Neural progenitor cell (in vitro differentiated cells): ENCODE data around the gene CCDC107. TPM values are rescaled to one million over a fixed set of nuclear protein-coding genes. Genes with fewer than 3 reads are reported as not detected.

Experiments used
- DNase-seq: peaks from one replicate; pipeline ENCODE4 v3.0.0-alpha.2; 2016; ENCODE audit warnings: low spot score
- H2AFZ ChIP-seq: fragments of 200-600 bp; sonication (generic); replicated peaks from 2 replicates; pipeline ENCODE4 v1.6.1; 2016; ENCODE audit warnings: antibody characterized with exemption
- H3F3A ChIP-seq: fragments of 200-600 bp; sonication (generic); 2 replicates; pipeline ENCODE4 v1.6.1; 2016; ENCODE audit warnings: antibody characterized with exemption, low read depth
- H3K27ac ChIP-seq: fragments of 200-600 bp; sonication (generic); 2 replicates; pipeline ENCODE4 v1.5.1; 2016; ENCODE audit warnings: mild to moderate bottlenecking
- H3K27me3 ChIP-seq: fragments of 200-600 bp; sonication (generic); 2 replicates; pipeline ENCODE4 v1.6.1; 2016; ENCODE audit warnings: mild to moderate bottlenecking, moderate library complexity
- H3K36me3 ChIP-seq: fragments of 200-600 bp; sonication (generic); 2 replicates; pipeline ENCODE4 v1.5.1; 2016
- H3K4me1 ChIP-seq: fragments of 200-600 bp; sonication (generic); 2 replicates; pipeline ENCODE4 v1.6.1; 2016; ENCODE audit warnings: mixed run types
- H3K4me2 ChIP-seq: fragments of 200-600 bp; sonication (generic); 2 replicates; pipeline ENCODE4 v1.6.1; 2016
- H3K4me3 ChIP-seq: fragments of 200-600 bp; sonication (generic); 2 replicates; pipeline ENCODE4 v1.5.1; 2016
- H3K79me2 ChIP-seq: fragments of 200-600 bp; sonication (generic); 2 replicates; pipeline ENCODE4 v1.6.1; 2016; ENCODE audit warnings: low read depth
- H3K9ac ChIP-seq: fragments of 200-600 bp; sonication (generic); 2 replicates; pipeline ENCODE4 v1.6.1; 2016
- H3K9me3 ChIP-seq: fragments of 200-600 bp; sonication (generic); 2 replicates; pipeline ENCODE4 v1.5.1; 2016; ENCODE audit warnings: low read depth
- H4K20me1 ChIP-seq: fragments of 200-600 bp; sonication (generic); 2 replicates; pipeline ENCODE4 v1.6.1; 2016; ENCODE audit warnings: low read depth
- H3K27ac Mint-ChIP-seq: 3 replicates; pipeline ENCODE4 v1.8.0; 2021; ENCODE audit warnings: mixed read lengths
- H3K27me3 Mint-ChIP-seq: 2 replicates; pipeline ENCODE4 v1.8.0; 2022; ENCODE audit warnings: low read depth, mild to moderate bottlenecking, inconsistent platforms, moderate library complexity, mixed read lengths; ENCODE audit not compliant: insufficient read depth
- H3K36me3 Mint-ChIP-seq: 3 replicates; pipeline ENCODE4 v1.8.0; 2021; ENCODE audit warnings: mixed read lengths
- H3K4me1 Mint-ChIP-seq: 3 replicates; pipeline ENCODE4 v1.8.0; 2021; ENCODE audit warnings: mixed read lengths
- H3K4me3 Mint-ChIP-seq: 3 replicates; pipeline ENCODE4 v1.8.0; 2021; ENCODE audit warnings: mild to moderate bottlenecking, moderate library complexity, mixed read lengths
- H3K9me3 Mint-ChIP-seq: 3 replicates; pipeline ENCODE4 v1.8.0; 2020; ENCODE audit warnings: mixed read lengths
- EZH2 ChIP-seq: fragments of 200-600 bp; sonication (generic); IDR thresholded peaks from 2 replicates; pipeline ENCODE4 v1.6.1; 2017; ENCODE audit warnings: antibody characterized with exemption, mild to moderate bottlenecking, moderate library complexity
- EZH2phosphoT487 ChIP-seq: fragments of 200-600 bp; sonication (generic); IDR thresholded peaks from 2 replicates; pipeline ENCODE4 v1.6.1; 2017; ENCODE audit warnings: antibody characterized with exemption
- total RNA-seq: library from RNA; depleted of rRNA; stranded (reverse); fragments of >200 nt; gene quantifications from 2 replicates; pipeline ENCODE4 v1.2.3, GENCODE V29; 2015; ENCODE audit warnings: low replicate concordance
- TF ChIP-seq, protein P1 (sequence below): fragments of 200-600 bp; sonication (generic); IDR thresholded peaks from 2 replicates; pipeline ENCODE4 v1.5.1; 2017; ENCODE audit warnings: antibody characterized with exemption, mild to moderate bottlenecking

Gene CCDC107
- total RNA-seq, 1 donor from 2014 or later, result 3.8 TPM

DNA sequence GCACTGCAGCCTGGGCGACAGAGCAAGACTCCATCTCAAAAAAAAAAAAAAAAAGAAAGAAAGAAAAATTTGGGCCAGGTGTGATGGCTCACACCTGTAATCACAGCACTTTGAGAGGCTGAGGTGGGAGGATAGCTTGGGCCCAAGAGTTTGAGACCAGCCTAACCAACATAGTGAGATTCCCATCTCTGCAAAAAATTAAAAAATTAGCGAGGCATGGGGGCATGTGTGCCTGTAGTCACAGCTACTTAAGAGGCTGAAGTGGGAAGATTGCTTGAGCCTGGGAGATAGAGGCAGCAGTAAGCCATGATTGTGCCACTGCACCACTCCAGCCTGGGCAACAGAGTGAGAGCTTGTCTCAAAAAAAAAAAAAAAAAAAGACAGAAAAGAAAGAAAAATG is 4.5 kb upstream of the CCDC107 start:
- Histone ChIP-seq H3K9me3 (no peaks in the 10 kb centered on the region), H4K20me1 (no peaks in the 10 kb centered on the region), H3K27me3 (peaks cover 15% of the 10 kb centered on the region), H3K9ac (no peak overlapping the region), H3F3A (peaks cover 19% of the 10 kb centered on the region), H3K36me3 (no peaks in the 10 kb centered on the region), H2AFZ (no peak overlapping the region), H3K4me2 (no peak overlapping the region), H3K4me1 (peaks cover 9% of the 10 kb centered on the region), H3K79me2 (no peaks in the 10 kb centered on the region), H3K27ac (no peak overlapping the region), H3K4me3 (no peak overlapping the region)
- Mint-ChIP-seq H3K36me3 (peaks cover 2% of the 10 kb centered on the region), H3K4me1 (peaks cover 19% of the 10 kb centered on the region), H3K4me3 (no peak overlapping the region), H3K27me3 (peaks cover 19% of the 10 kb centered on the region), H3K9me3 (peaks cover 3% of the 10 kb centered on the region), H3K27ac (no peak overlapping the region)
- no peak for DNase-seq
- TF ChIP-seq EZH2phosphoT487 (no peak), EZH2 (no peak)
- TF ChIP-seq, protein P1, sequence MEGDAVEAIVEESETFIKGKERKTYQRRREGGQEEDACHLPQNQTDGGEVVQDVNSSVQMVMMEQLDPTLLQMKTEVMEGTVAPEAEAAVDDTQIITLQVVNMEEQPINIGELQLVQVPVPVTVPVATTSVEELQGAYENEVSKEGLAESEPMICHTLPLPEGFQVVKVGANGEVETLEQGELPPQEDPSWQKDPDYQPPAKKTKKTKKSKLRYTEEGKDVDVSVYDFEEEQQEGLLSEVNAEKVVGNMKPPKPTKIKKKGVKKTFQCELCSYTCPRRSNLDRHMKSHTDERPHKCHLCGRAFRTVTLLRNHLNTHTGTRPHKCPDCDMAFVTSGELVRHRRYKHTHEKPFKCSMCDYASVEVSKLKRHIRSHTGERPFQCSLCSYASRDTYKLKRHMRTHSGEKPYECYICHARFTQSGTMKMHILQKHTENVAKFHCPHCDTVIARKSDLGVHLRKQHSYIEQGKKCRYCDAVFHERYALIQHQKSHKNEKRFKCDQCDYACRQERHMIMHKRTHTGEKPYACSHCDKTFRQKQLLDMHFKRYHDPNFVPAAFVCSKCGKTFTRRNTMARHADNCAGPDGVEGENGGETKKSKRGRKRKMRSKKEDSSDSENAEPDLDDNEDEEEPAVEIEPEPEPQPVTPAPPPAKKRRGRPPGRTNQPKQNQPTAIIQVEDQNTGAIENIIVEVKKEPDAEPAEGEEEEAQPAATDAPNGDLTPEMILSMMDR, result no peak

- Histone ChIP-seq H3K79me2 (peaks cover 8% of the 10 kb centered on the region), H2AFZ (no peak overlapping the region), H3K27me3 (peaks cover 15% of the 10 kb centered on the region), H3K9ac (no peak overlapping the region), H3K4me1 (no peaks in the 10 kb centered on the region), H3K27ac (no peak overlapping the region), H3K4me3 (no peak overlapping the region), H3K4me2 (no peak overlapping the region), H3K9me3 (no peaks in the 10 kb centered on the region), H3K36me3 (no peaks in the 10 kb centered on the region), H4K20me1 (peaks cover 10% of the 10 kb centered on the region), H3F3A (peaks cover 37% of the 10 kb centered on the region)
- TF ChIP-seq, protein P1, result no peak
- TF ChIP-seq EZH2phosphoT487 (no peak), EZH2 (no peak)
- peaks cover 3% of the 10 kb centered on the region for H3K9me3 Mint-ChIP-seq
- H3K27me3 Mint-ChIP-seq, result peaks cover 16% of the 10 kb centered on the region
- no peak for DNase-seq
- H3K27ac Mint-ChIP-seq, result no peak overlapping the region
- peaks cover 22% of the 10 kb centered on the region for H3K36me3 Mint-ChIP-seq
- peak overlapping the region; percentile 91 for H3K4me3 Mint-ChIP-seq
- peaks cover 35% of the 10 kb centered on the region for H3K4me1 Mint-ChIP-seq
Measured at GRCh38 chr9:35656348-35656747, 1.7 kb upstream of the CCDC107 start.

- DNase-seq, result no peak
- Mint-ChIP-seq H3K27me3 (peaks cover 15% of the 10 kb centered on the region), H3K4me3 (peak overlapping the region; percentile 91), H3K36me3 (peaks cover 26% of the 10 kb centered on the region), H3K27ac (peak overlapping the region; percentile 100), H3K4me1 (peaks cover 39% of the 10 kb centered on the region), H3K9me3 (peaks cover 3% of the 10 kb centered on the region)
- Histone ChIP-seq H3K4me3 (peak overlapping the region; percentile 75), H3K9ac (no peak overlapping the region), H3K4me2 (peak overlapping the region; percentile 82), H2AFZ (peak overlapping the region; percentile 60), H3K4me1 (no peaks in the 10 kb centered on the region), H3F3A (peaks cover 42% of the 10 kb centered on the region), H3K9me3 (no peaks in the 10 kb centered on the region), H3K79me2 (peaks cover 8% of the 10 kb centered on the region), H3K36me3 (no peaks in the 10 kb centered on the region), H4K20me1 (peaks cover 10% of the 10 kb centered on the region), H3K27ac (no peak overlapping the region), H3K27me3 (peaks cover 15% of the 10 kb centered on the region)
- TF ChIP-seq EZH2phosphoT487 (no peak), EZH2 (peak; percentile 17)
- TF ChIP-seq, protein P1, result no peak
Measured at GRCh38 chr9:35656831-35657545, 1.1 kb upstream of the CCDC107 start.
